Caco-2 (cell line): ENCODE measurements around the gene SLC14A1. TPM values are rescaled to one million over a fixed set of nuclear protein-coding genes. Genes with fewer than 3 reads are reported as not detected.
A peak's percentile ranks its signal among the peaks of the same experiment; 100 is the strongest.

Source experiments
- BruUV-seq: library from RNA; stranded (reverse); fragments of 400-500 nt; replicated peaks from 2 replicates; lab custom pipeline; 2021; lab: Mats Ljungman, UMichigan
- CTCF ChIA-PET: fragments of 300-600 bp; sonication (Branson Sonifier 250); formaldehyde crosslinking; loops from one replicate; lab custom pipeline; 2022; ENCODE audit warnings: antibody characterized with exemption; lab: Charles Lee
- POLR2A ChIA-PET: fragments of 300-600 bp; sonication (Branson Sonifier 250); formaldehyde crosslinking; loops from one replicate; lab custom pipeline; 2022; ENCODE audit warnings: antibody characterized with exemption; lab: Charles Lee
- DNase-seq, 2 experiments: peaks; one replicate each; pipeline versions ENCODE4 v3.0.0 to v3.0.0-alpha.2; 2020 to 2022
- H3K27me3 ChIP-seq: replicated peaks from 2 replicates; pipeline ENCODE4 v1.6.0; 2011; ENCODE audit warnings: low read length; ENCODE audit not compliant: control insufficient read depth, insufficient read depth
- H3K36me3 ChIP-seq: 2 replicates; pipeline ENCODE4 v1.5.1; 2011; ENCODE audit warnings: low read length; ENCODE audit not compliant: control insufficient read depth, insufficient read depth
- H3K4me1 ChIP-seq: fragments of 250-450 bp; sonication (Bioruptor Pico); 2 replicates; pipeline ENCODE4 v1.5.1; 2020; ENCODE audit warnings: mild to moderate bottlenecking
- H3K4me3 ChIP-seq: 2 replicates; pipeline ENCODE4 v1.5.1; 2011; ENCODE audit warnings: low read depth, mild to moderate bottlenecking, control low read depth, low read length
- H3K9me3 ChIP-seq: fragments of 250-450 bp; sonication (Bioruptor Pico); 2 replicates; pipeline ENCODE4 v1.5.1; 2020; ENCODE audit warnings: mild to moderate bottlenecking, moderate library complexity
- H3K27ac Mint-ChIP-seq: one replicate; pipeline ENCODE4 v1.8.0; 2022; ENCODE audit warnings: mixed read lengths; ENCODE audit not compliant: unreplicated experiment
- H3K27me3 Mint-ChIP-seq: one replicate; pipeline ENCODE4 v1.8.0; 2022; ENCODE audit warnings: mixed read lengths; ENCODE audit not compliant: insufficient read depth, unreplicated experiment
- H3K36me3 Mint-ChIP-seq: one replicate; pipeline ENCODE4 v1.8.0; 2022; ENCODE audit warnings: mild to moderate bottlenecking, mixed read lengths; ENCODE audit not compliant: insufficient read depth, unreplicated experiment
- H3K4me1 Mint-ChIP-seq: one replicate; pipeline ENCODE4 v1.8.0; 2022; ENCODE audit warnings: low read depth, mixed read lengths; ENCODE audit not compliant: unreplicated experiment
- H3K4me3 Mint-ChIP-seq: one replicate; pipeline ENCODE4 v1.8.0; 2022; ENCODE audit warnings: mild to moderate bottlenecking, moderate library complexity, mixed read lengths; ENCODE audit not compliant: unreplicated experiment
- H3K9me3 Mint-ChIP-seq: one replicate; pipeline ENCODE4 v1.8.0; 2022; ENCODE audit warnings: mixed read lengths; ENCODE audit not compliant: unreplicated experiment
- CTCF ChIP-seq, 2 experiments: fragments of 200-600 bp in 1 of 2; IDR thresholded peaks; 1 replicate in 1 of 2; 2 replicates in 1 of 2; pipeline versions ENCODE4 v1.5.1 to v1.8.0; 2011 to 2022; ENCODE audit warnings: antibody characterized with exemption in 1 of 2, control low read depth in 1 of 2, inconsistent platforms in 1 of 2, low read depth in 1 of 2, low read length in 1 of 2, mild to moderate bottlenecking in 1 of 2, moderate library complexity in 1 of 2; ENCODE audit not compliant: insufficient read depth in 1 of 2, severe bottlenecking in 1 of 2, unreplicated experiment in 1 of 2
- intact Hi-C: fragments of 100-400 bp; cut with micrococcal nuclease; formaldehyde crosslinking; loops from one replicate; pipeline ENCODE4 v1.10.0; 2022; ENCODE audit not compliant: unreplicated experiment
- total RNA-seq: library from RNA; stranded (reverse); gene quantifications from 2 replicates; pipeline ENCODE4 v1.2.3, GENCODE V29; 2022

SLC14A1 gene
- total RNA-seq, 1 experiment from 2014 or later, result not detected

GRCh38 chr18:45792506-45793263 is 68.7 kb downstream of the SLC14A1 start:
- Mint-ChIP-seq H3K9me3 (no peaks in the 10 kb centered on the region), H3K36me3 (no peaks in the 10 kb centered on the region), H3K27me3 (no peaks in the 10 kb centered on the region), H3K4me3 (no peak overlapping the region), H3K27ac (no peak overlapping the region), H3K4me1 (no peaks in the 10 kb centered on the region)
- POLR2A ChIA-PET, result no interaction called here
- no TSS peak for BruUV-seq
- intact Hi-C loops, result no loop called here
- Histone ChIP-seq H3K27me3 (no peaks in the 10 kb centered on the region), H3K4me1 (no peaks in the 10 kb centered on the region), H3K9me3 (no peaks in the 10 kb centered on the region), H3K36me3 (no peaks in the 10 kb centered on the region), H3K4me3 (no peak overlapping the region)
- no peak for TF ChIP-seq CTCF (IDR thresholded peaks at IDR 0.05; ENCODE audit: insufficient read depth in 1 of 2, low read depth in 1 of 2, low read length in 1 of 2, severe bottlenecking in 1 of 2, unreplicated experiment in 1 of 2)
- DNase-seq, result no peak
- CTCF ChIA-PET, result no interaction called here

- TF ChIP-seq CTCF (IDR thresholded peaks at IDR 0.05; ENCODE audit: insufficient read depth in 1 of 2, low read depth in 1 of 2, low read length in 1 of 2, severe bottlenecking in 1 of 2, unreplicated experiment in 1 of 2), result no peak
- BruUV-seq, result no TSS peak
- Histone ChIP-seq H3K4me1 (no peaks in the 10 kb centered on the region), H3K27me3 (no peaks in the 10 kb centered on the region), H3K9me3 (no peaks in the 10 kb centered on the region), H3K36me3 (no peaks in the 10 kb centered on the region), H3K4me3 (no peak overlapping the region)
- no peak overlapping the region for H3K4me3 Mint-ChIP-seq
- no peaks in the 10 kb centered on the region for H3K36me3 Mint-ChIP-seq
- ChIA-PET POLR2A (no interaction called here), CTCF (no interaction called here)
- H3K4me1 Mint-ChIP-seq, result no peaks in the 10 kb centered on the region
- peaks cover 2% of the 10 kb centered on the region for H3K9me3 Mint-ChIP-seq
- H3K27ac Mint-ChIP-seq, result peak overlapping the region; percentile 69
- intact Hi-C loops, result no loop called here
- no peaks in the 10 kb centered on the region for H3K27me3 Mint-ChIP-seq
- DNase-seq, result peak; percentile 45 to 50
Measured at GRCh38 chr18:45793264-45793965, 69.4 kb downstream of the SLC14A1 start.

GRCh38 chr18:45801416-45802004 is 77.5 kb downstream of the SLC14A1 start:
- intact Hi-C loops, result no loop called here
- Mint-ChIP-seq H3K27me3 (no peaks in the 10 kb centered on the region), H3K9me3 (peaks cover 17% of the 10 kb centered on the region), H3K4me3 (no peak overlapping the region), H3K4me1 (no peaks in the 10 kb centered on the region), H3K36me3 (no peaks in the 10 kb centered on the region), H3K27ac (no peak overlapping the region)
- ChIA-PET POLR2A (no interaction called here), CTCF (no interaction called here)
- BruUV-seq, result no TSS peak
- Histone ChIP-seq H3K4me1 (no peaks in the 10 kb centered on the region), H3K4me3 (no peak overlapping the region), H3K27me3 (no peaks in the 10 kb centered on the region), H3K36me3 (no peaks in the 10 kb centered on the region), H3K9me3 (no peaks in the 10 kb centered on the region)
- no peak for TF ChIP-seq CTCF (IDR thresholded peaks at IDR 0.05; ENCODE audit: insufficient read depth in 1 of 2, low read depth in 1 of 2, low read length in 1 of 2, severe bottlenecking in 1 of 2, unreplicated experiment in 1 of 2)
- no peak for DNase-seq
